GM23338 (cell line): ENCODE data around the gene RBM45.

Source experiments
- CREB1 ChIP-seq: fragments of 250-450 bp; sonication (Bioruptor Pico); IDR thresholded peaks from 2 replicates; pipeline ENCODE4 v1.5.0; 2020; ENCODE audit warnings: low read depth, mild to moderate bottlenecking, moderate library complexity
- EZH2 ChIP-seq: fragments of 200-600 bp; sonication (generic); IDR thresholded peaks from one replicate; pipeline ENCODE4 v1.8.0; 2017; ENCODE audit warnings: antibody characterized with exemption, mild to moderate bottlenecking, low read depth; ENCODE audit not compliant: unreplicated experiment
- EZH2phosphoT487 ChIP-seq: fragments of 200-600 bp; sonication (generic); IDR thresholded peaks from one replicate; pipeline ENCODE4 v1.8.1; 2018; ENCODE audit warnings: antibody characterized with exemption; ENCODE audit not compliant: unreplicated experiment
- JUNB ChIP-seq: IDR thresholded peaks from one replicate; pipeline ENCODE4 v1.6.1; 2016; ENCODE audit warnings: antibody characterized with exemption; ENCODE audit not compliant: unreplicated experiment
- NANOG ChIP-seq: IDR thresholded peaks from 2 replicates; pipeline ENCODE4 v1.6.1; 2016; ENCODE audit warnings: antibody characterized with exemption, borderline replicate concordance
- POLR2AphosphoS5 ChIP-seq: IDR thresholded peaks from 2 replicates; pipeline ENCODE4 v1.6.1; 2016; ENCODE audit warnings: antibody characterized with exemption, low read depth
- STAT1 ChIP-seq: IDR thresholded peaks from one replicate; pipeline ENCODE4 v1.6.1; 2016; ENCODE audit warnings: antibody characterized with exemption; ENCODE audit not compliant: unreplicated experiment
- ZNF114 ChIP-seq: fragments of 250-450 bp; sonication (Bioruptor Pico); IDR thresholded peaks from 2 replicates; pipeline ENCODE4 v1.5.0; 2020; ENCODE audit warnings: mild to moderate bottlenecking, moderate library complexity
- ZNF331 ChIP-seq: fragments of 250-450 bp; sonication (Bioruptor Pico); IDR thresholded peaks from 2 replicates; pipeline ENCODE4 v1.5.0; 2020; ENCODE audit warnings: low read depth, mild to moderate bottlenecking, moderate library complexity
- TF ChIP-seq, protein P1 (sequence below), 2 experiments: fragments of 200-600 bp in 1 of 2; sonication (generic) in 1 of 2; conservative IDR thresholded peaks; 2 replicates each; pipeline versions ENCODE4 v1.5.1 to v1.6.1; 2016 to 2017; ENCODE audit warnings: antibody characterized with exemption in 2 of 2, low read depth in 2 of 2, mild to moderate bottlenecking in 2 of 2, moderate library complexity in 1 of 2
- TF ChIP-seq, protein P2 (sequence below): IDR thresholded peaks from one replicate; pipeline ENCODE4 v1.6.1; 2018; ENCODE audit warnings: antibody characterized with exemption; ENCODE audit not compliant: unreplicated experiment

DNA sequence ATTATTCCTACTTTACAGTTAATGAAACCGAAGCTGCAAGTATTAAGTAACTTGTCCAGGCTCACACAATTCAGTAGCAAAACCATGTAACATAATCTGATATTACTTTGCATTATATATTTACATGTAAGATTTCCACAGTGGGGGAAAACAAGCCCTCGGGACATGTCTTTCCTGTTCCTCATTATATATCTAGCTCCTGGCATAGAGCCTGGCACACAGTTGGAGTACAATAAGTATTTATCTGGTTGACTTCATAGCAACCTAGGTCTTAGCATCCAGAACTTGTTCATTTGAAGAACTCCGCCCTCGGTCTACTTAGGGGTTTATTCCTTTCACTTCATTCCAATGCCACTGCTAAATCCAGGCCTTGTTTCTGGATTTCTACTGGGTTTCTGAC is 1.6 kb upstream of the RBM45 start:
- TF ChIP-seq, protein P1, sequence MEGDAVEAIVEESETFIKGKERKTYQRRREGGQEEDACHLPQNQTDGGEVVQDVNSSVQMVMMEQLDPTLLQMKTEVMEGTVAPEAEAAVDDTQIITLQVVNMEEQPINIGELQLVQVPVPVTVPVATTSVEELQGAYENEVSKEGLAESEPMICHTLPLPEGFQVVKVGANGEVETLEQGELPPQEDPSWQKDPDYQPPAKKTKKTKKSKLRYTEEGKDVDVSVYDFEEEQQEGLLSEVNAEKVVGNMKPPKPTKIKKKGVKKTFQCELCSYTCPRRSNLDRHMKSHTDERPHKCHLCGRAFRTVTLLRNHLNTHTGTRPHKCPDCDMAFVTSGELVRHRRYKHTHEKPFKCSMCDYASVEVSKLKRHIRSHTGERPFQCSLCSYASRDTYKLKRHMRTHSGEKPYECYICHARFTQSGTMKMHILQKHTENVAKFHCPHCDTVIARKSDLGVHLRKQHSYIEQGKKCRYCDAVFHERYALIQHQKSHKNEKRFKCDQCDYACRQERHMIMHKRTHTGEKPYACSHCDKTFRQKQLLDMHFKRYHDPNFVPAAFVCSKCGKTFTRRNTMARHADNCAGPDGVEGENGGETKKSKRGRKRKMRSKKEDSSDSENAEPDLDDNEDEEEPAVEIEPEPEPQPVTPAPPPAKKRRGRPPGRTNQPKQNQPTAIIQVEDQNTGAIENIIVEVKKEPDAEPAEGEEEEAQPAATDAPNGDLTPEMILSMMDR (conservative IDR thresholded peaks at IDR 0.05; ENCODE audit: low read depth in 2 of 2), result no peak
- TF ChIP-seq EZH2, result no peak
- no peak for TF ChIP-seq ZNF331 (CRISPR knock-in tag)
- TF ChIP-seq, protein P2, sequence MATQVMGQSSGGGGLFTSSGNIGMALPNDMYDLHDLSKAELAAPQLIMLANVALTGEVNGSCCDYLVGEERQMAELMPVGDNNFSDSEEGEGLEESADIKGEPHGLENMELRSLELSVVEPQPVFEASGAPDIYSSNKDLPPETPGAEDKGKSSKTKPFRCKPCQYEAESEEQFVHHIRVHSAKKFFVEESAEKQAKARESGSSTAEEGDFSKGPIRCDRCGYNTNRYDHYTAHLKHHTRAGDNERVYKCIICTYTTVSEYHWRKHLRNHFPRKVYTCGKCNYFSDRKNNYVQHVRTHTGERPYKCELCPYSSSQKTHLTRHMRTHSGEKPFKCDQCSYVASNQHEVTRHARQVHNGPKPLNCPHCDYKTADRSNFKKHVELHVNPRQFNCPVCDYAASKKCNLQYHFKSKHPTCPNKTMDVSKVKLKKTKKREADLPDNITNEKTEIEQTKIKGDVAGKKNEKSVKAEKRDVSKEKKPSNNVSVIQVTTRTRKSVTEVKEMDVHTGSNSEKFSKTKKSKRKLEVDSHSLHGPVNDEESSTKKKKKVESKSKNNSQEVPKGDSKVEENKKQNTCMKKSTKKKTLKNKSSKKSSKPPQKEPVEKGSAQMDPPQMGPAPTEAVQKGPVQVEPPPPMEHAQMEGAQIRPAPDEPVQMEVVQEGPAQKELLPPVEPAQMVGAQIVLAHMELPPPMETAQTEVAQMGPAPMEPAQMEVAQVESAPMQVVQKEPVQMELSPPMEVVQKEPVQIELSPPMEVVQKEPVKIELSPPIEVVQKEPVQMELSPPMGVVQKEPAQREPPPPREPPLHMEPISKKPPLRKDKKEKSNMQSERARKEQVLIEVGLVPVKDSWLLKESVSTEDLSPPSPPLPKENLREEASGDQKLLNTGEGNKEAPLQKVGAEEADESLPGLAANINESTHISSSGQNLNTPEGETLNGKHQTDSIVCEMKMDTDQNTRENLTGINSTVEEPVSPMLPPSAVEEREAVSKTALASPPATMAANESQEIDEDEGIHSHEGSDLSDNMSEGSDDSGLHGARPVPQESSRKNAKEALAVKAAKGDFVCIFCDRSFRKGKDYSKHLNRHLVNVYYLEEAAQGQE, result no peak
- TF ChIP-seq EZH2phosphoT487, result no peak
- TF ChIP-seq POLR2AphosphoS5, result no peak
- no peak for TF ChIP-seq JUNB
- no peak for TF ChIP-seq NANOG
- no peak for TF ChIP-seq CREB1 (CRISPR knock-in tag)
- no peak for TF ChIP-seq ZNF114 (CRISPR knock-in tag)
- no peak for TF ChIP-seq STAT1
